ENCODE measurements around the gene PCLO.

Gene PCLO

GRCh38 chr7:82972135-82972534, 190.5 kb downstream of the PCLO start:
- no peak overlapping the region for H3K4me3 ChIP-seq (ENCODE audit: low read length)
- TF ChIP-seq, protein P1, sequence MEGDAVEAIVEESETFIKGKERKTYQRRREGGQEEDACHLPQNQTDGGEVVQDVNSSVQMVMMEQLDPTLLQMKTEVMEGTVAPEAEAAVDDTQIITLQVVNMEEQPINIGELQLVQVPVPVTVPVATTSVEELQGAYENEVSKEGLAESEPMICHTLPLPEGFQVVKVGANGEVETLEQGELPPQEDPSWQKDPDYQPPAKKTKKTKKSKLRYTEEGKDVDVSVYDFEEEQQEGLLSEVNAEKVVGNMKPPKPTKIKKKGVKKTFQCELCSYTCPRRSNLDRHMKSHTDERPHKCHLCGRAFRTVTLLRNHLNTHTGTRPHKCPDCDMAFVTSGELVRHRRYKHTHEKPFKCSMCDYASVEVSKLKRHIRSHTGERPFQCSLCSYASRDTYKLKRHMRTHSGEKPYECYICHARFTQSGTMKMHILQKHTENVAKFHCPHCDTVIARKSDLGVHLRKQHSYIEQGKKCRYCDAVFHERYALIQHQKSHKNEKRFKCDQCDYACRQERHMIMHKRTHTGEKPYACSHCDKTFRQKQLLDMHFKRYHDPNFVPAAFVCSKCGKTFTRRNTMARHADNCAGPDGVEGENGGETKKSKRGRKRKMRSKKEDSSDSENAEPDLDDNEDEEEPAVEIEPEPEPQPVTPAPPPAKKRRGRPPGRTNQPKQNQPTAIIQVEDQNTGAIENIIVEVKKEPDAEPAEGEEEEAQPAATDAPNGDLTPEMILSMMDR (conservative IDR thresholded peaks at IDR 0.05; ENCODE audit: low read depth, low read length): no peak
- no peak for DNase-seq (ENCODE audit: low read depth)

- no peak for DNase-seq (ENCODE audit: low read depth)
- H3K4me3 ChIP-seq (ENCODE audit: low read length): no peak overlapping the region
- TF ChIP-seq, protein P1 (conservative IDR thresholded peaks at IDR 0.05; ENCODE audit: low read depth, low read length): no peak
Observed at GRCh38 chr7:82965088-82966036, 197.3 kb downstream of the PCLO start.

DNA sequence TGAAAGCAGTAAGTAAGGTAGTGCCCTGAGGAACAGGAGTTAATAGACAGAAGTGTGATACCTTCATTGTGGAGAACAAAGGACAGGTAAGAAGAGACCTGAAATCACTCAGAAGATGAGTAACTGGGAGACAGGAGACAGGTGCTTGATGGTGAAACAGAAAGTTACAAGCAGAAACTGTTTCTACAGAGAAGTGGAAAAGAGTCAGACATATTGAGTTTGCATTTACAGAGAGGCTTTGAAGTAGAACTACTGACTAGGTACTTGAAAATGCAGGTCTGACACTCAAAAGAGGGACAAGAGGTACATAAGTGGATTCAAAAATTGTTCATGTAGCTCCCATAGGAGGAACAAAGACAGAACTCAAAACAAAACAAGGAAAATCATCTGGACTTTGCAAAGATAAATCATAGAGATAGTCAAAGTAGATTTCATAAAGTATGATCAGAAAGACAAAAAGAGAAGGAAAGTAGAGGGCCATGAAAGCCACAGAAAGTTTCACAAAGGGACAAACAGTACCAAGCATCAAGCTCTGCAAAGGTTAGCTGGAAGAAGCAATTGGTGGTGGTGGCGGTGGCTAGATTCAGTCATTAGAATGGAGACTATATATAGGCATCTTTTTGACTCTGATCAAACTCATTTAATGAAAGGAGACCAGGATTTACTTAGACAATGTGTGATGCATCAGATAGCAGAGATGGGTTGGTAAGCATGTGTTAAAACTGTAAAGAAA, 198.4 kb downstream of the PCLO start:
- TF ChIP-seq, protein P1 (conservative IDR thresholded peaks at IDR 0.05; ENCODE audit: low read depth, low read length): no peak
- no peak for DNase-seq (ENCODE audit: low read depth)
- H3K4me3 ChIP-seq (ENCODE audit: low read length): no peak overlapping the region

DNA sequence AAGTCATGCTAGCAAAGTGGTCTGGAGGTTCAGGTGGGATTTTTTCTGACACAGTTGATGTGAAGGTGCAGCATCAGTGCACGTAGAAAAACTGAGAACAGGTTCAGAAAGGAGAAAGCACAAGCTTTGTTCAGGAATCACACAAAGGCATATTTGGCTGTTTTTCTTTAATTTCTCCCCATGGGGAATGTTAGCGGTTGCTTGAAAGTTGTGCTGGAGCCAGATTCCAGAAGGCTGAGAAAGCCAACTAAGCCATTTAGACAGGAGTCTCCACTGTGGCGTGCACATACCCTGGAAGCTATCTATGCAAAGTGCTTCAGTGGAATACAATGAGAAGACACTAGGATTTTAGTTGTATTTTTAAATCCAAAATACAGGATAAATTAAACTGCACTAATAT, 201.4 kb downstream of the PCLO start:
- no peak overlapping the region for H3K4me3 ChIP-seq (ENCODE audit: low read length)
- TF ChIP-seq, protein P1 (conservative IDR thresholded peaks at IDR 0.05; ENCODE audit: low read depth, low read length): no peak
- no peak for DNase-seq (ENCODE audit: low read depth)

GRCh38 chr7:82959528-82959927, 203.2 kb downstream of the PCLO start:
- DNase-seq (ENCODE audit: low read depth): no peak
- TF ChIP-seq, protein P1 (conservative IDR thresholded peaks at IDR 0.05; ENCODE audit: low read depth, low read length): no peak
- no peak overlapping the region for H3K4me3 ChIP-seq (ENCODE audit: low read length)

DNA sequence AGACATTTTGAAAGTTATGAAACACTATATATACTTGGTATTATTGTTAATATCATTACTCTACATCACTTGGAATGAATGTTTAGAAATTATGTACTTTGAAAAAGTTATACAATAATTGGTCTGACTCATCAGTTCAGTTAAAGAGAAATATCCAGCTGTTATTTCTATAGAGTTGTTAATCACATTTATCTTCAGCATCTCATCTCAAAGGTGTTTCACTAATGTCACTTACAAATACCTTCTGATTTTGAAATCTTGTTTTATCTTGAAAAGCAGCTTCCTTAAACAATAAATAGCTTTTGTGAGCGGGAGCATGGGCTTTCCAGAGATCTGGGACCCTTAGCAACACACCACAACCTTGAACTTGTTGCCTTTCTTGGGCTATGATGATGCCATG, 205.2 kb downstream of the PCLO start:
- TF ChIP-seq, protein P1 (conservative IDR thresholded peaks at IDR 0.05; ENCODE audit: low read depth, low read length): no peak
- DNase-seq (ENCODE audit: low read depth): no peak
- no peak overlapping the region for H3K4me3 ChIP-seq (ENCODE audit: low read length)

Measured in retinal pigment epithelial cell (primary cell).